ENCODE data around the gene PRDX5.

Gene PRDX5

DNA sequence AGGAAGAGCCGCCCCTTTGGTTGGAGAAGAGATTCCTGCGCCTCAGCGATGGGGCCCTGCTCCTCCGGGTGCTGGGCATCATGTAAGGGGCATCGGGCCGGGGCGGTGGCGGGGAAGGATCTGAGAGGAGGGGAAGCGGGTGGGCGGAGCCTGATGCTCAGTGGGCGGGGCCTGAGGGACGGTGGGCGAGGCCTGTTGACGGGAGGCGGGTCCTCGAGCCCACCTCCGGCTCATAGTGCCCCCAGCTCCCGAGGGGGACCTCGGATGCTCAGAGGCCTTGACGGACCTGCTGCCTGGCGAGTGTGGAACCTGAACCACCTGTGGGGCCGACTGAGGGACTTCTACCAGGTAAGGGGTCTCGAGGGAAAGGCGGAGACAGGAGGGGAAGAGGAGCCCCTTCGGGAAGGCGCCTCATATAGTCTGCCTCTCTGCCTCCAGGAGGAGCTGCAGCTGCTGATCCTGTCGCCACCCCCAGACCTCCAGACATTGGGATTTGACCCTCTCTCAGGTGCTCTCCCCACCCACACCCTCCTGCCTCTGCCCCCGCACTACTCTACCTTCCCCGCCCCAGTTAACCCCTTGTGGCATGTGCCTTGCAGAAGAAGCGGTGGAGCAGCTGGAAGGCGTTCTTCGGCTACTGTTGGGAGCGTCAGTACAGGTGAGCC lies 22.9 kb downstream of the PRDX5 start (continued):
- TF ChIP-seq, protein P1, sequence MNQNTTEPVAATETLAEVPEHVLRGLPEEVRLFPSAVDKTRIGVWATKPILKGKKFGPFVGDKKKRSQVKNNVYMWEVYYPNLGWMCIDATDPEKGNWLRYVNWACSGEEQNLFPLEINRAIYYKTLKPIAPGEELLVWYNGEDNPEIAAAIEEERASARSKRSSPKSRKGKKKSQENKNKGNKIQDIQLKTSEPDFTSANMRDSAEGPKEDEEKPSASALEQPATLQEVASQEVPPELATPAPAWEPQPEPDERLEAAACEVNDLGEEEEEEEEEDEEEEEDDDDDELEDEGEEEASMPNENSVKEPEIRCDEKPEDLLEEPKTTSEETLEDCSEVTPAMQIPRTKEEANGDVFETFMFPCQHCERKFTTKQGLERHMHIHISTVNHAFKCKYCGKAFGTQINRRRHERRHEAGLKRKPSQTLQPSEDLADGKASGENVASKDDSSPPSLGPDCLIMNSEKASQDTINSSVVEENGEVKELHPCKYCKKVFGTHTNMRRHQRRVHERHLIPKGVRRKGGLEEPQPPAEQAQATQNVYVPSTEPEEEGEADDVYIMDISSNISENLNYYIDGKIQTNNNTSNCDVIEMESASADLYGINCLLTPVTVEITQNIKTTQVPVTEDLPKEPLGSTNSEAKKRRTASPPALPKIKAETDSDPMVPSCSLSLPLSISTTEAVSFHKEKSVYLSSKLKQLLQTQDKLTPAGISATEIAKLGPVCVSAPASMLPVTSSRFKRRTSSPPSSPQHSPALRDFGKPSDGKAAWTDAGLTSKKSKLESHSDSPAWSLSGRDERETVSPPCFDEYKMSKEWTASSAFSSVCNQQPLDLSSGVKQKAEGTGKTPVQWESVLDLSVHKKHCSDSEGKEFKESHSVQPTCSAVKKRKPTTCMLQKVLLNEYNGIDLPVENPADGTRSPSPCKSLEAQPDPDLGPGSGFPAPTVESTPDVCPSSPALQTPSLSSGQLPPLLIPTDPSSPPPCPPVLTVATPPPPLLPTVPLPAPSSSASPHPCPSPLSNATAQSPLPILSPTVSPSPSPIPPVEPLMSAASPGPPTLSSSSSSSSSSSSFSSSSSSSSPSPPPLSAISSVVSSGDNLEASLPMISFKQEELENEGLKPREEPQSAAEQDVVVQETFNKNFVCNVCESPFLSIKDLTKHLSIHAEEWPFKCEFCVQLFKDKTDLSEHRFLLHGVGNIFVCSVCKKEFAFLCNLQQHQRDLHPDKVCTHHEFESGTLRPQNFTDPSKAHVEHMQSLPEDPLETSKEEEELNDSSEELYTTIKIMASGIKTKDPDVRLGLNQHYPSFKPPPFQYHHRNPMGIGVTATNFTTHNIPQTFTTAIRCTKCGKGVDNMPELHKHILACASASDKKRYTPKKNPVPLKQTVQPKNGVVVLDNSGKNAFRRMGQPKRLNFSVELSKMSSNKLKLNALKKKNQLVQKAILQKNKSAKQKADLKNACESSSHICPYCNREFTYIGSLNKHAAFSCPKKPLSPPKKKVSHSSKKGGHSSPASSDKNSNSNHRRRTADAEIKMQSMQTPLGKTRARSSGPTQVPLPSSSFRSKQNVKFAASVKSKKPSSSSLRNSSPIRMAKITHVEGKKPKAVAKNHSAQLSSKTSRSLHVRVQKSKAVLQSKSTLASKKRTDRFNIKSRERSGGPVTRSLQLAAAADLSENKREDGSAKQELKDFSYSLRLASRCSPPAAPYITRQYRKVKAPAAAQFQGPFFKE (tag by site-specific recombination; IDR thresholded peaks at IDR 0.05; ENCODE audit: borderline replicate concordance), result no peak
- peak; percentile 47 for TF ChIP-seq SP2 (tag by site-specific recombination; IDR thresholded peaks at IDR 0.05)
- 0 out of 2 replicates have a peak, but pooled peaks have one; percentile 19 for TF ChIP-seq SCRT2 (tag by site-specific recombination; IDR thresholded peaks at IDR 0.05)
- TF ChIP-seq EGR2 (tag by site-specific recombination; IDR thresholded peaks at IDR 0.05; ENCODE audit: low read depth), result no peak

DNA sequence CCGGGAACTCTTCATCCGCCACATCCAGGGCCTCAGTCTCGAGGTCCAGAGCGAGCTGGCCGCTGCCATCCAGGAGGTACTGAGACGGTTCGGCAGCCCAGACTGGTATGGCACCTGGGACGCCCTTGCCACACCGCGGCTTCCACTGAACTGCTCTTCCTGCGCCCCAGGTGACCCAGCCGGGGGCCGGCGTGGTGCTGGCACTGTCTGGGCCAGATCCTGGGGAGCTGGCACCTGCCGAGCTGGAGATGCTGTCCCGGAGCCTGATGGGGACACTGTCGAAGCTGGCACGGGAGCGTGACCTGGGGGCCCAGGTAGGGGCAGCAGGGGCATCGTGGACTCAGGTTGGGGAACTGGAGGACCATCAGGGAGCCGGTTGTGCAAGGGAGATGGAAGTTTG lies 23.5 kb downstream of the PRDX5 start:
- CTCF ChIA-PET, result interaction anchor here (0.5 to 7.9 kb wide), 7 partner anchors 9 to 219 kb away, joined by 3 to 86 read pairs (median 9); partner anchors contain the start of genes ESRRA, PRDX5 and TRMT112
- Histone ChIP-seq H3K4me3 (ENCODE audit: low read depth, low read length) (no peak overlapping the region), H3K36me3 (ENCODE audit: control insufficient read depth in 2 of 2, insufficient read depth in 1 of 2, low read length in 2 of 2) (no peaks in the 10 kb centered on the region), H3K4me1 (ENCODE audit: control insufficient read depth, insufficient read depth, low read length) (no peaks in the 10 kb centered on the region), H3K27ac (ENCODE audit: extremely low read depth, low read depth, low read length) (no peak overlapping the region), H3K9me3 (ENCODE audit: control insufficient read depth, insufficient read depth, low read depth, low read length) (no peaks in the 10 kb centered on the region)
- TF ChIP-seq ZNF521 (tag by site-specific recombination; IDR thresholded peaks at IDR 0.05), result no peak
- no peak for TF ChIP-seq ZNF629 (tag by site-specific recombination; IDR thresholded peaks at IDR 0.05)
- no peak for TF ChIP-seq ZNF223 (tag by site-specific recombination; IDR thresholded peaks at IDR 0.05)
- TF ChIP-seq ZNF837 (tag by site-specific recombination; IDR thresholded peaks at IDR 0.05), result no peak
- TF ChIP-seq ZNF423 (tag by site-specific recombination; IDR thresholded peaks at IDR 0.05), result no peak
- TF ChIP-seq ZNF311 (tag by site-specific recombination; IDR thresholded peaks at IDR 0.05; ENCODE audit: borderline replicate concordance), result no peak
- TF ChIP-seq, protein P2, sequence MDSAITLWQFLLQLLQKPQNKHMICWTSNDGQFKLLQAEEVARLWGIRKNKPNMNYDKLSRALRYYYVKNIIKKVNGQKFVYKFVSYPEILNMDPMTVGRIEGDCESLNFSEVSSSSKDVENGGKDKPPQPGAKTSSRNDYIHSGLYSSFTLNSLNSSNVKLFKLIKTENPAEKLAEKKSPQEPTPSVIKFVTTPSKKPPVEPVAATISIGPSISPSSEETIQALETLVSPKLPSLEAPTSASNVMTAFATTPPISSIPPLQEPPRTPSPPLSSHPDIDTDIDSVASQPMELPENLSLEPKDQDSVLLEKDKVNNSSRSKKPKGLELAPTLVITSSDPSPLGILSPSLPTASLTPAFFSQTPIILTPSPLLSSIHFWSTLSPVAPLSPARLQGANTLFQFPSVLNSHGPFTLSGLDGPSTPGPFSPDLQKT (IDR thresholded peaks at IDR 0.05; ENCODE audit: borderline replicate concordance, low read depth, low read length), result no peak
- POLR2A ChIA-PET, result interaction anchor here (1.4 to 2.2 kb wide), 2 partner anchors 15 to 23 kb away, joined by 5 to 19 read pairs; partner anchors contain the start of genes PRDX5 and TRMT112

DNA sequence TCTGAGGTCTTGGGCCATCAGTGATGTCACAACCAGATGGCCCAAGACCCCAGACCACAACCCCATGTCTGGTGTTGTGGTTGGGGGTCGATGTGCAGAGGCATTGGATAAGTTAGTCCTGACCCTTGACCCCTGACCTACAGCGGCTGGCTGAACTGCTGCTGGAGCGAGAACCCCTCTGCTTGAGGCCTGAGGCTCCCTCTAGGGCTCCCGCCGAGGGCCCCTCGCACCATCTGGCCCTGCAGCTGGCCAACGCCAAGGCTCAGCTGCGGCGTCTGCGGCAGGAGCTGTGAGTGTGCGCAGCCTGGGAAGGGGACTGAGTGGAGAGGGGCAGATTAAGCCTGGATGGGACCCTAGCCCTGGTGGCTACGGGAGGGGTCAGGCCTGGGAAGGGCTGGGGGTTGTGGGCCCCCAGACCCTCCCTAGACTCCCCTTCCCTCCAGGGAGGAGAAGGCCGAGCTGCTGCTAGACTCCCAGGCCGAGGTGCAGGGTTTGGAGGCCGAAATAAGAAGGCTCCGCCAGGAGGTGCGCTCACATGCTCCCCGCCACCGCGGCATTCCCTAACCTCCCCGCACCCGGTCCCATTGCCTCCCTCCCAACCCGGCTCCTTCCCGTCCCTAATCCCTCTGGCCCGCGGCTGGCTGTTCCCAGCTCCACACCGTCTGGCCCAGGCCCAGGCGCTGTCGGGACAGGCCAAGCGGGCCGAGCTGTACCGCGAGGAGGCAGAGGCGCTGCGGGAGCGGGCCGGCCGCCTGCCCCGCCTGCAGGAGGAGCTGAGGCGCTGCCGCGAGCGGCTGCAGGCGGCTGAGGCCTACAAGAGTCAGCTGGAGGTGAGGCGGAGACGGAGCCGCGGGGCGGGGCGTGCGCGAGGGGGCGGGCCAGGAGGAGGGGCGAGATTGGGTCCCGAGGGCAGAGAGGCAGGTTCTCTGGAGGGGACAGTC lies 24.2 kb downstream of the PRDX5 start:
- Histone ChIP-seq H3K4me3 (ENCODE audit: low read depth, low read length) (peak overlapping the region; percentile 25), H3K4me1 (ENCODE audit: control insufficient read depth, insufficient read depth, low read length) (no peaks in the 10 kb centered on the region), H3K27ac (ENCODE audit: extremely low read depth, low read depth, low read length) (no peak overlapping the region; the same call in 1 of the 2 replicates), H3K36me3 (ENCODE audit: control insufficient read depth in 2 of 2, insufficient read depth in 1 of 2, low read length in 2 of 2) (no peaks in the 10 kb centered on the region), H3K9me3 (ENCODE audit: control insufficient read depth, insufficient read depth, low read depth, low read length) (no peaks in the 10 kb centered on the region)
- CTCF ChIA-PET, result interaction anchor here (1.8 to 7.9 kb wide), 6 partner anchors 10 to 137 kb away, joined by 4 to 86 read pairs (median 11); partner anchors contain the start of genes ESRRA, PRDX5 and TRMT112
- POLR2A ChIA-PET, result interaction anchor here (0.6 to 2.2 kb wide), 10 partner anchors 10 to 1663 kb away, joined by 3 to 19 read pairs (median 5); partner anchors contain the start of genes FKBP2, PRDX5 and TRMT112
- TF ChIP-seq ZBTB17 (tag by site-specific recombination; IDR thresholded peaks at IDR 0.05), result 0 out of 2 replicates have a peak, but pooled peaks have one; percentile 19
- no peak for TF ChIP-seq ZNF223 (tag by site-specific recombination; IDR thresholded peaks at IDR 0.05)
- no peak for TF ChIP-seq ZNF416 (tag by site-specific recombination; IDR thresholded peaks at IDR 0.05)
- no peak for TF ChIP-seq AEBP2 (tag by site-specific recombination; IDR thresholded peaks at IDR 0.05; ENCODE audit: borderline replicate concordance)
- TF ChIP-seq SP3 (tag by site-specific recombination; IDR thresholded peaks at IDR 0.05), result peak; percentile 64
- TF ChIP-seq ZNF335 (tag by site-specific recombination; conservative IDR thresholded peaks at IDR 0.05), result peak; percentile 53
- TF ChIP-seq, protein P3, sequence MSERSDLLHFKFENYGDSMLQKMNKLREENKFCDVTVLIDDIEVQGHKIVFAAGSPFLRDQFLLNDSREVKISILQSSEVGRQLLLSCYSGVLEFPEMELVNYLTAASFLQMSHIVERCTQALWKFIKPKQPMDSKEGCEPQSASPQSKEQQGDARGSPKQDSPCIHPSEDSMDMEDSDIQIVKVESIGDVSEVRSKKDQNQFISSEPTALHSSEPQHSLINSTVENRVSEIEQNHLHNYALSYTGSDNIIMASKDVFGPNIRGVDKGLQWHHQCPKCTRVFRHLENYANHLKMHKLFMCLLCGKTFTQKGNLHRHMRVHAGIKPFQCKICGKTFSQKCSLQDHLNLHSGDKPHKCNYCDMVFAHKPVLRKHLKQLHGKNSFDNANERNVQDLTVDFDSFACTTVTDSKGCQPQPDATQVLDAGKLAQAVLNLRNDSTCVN (tag by site-specific recombination; optimal IDR thresholded peaks at IDR 0.05), result peak; percentile 32
- no peak for TF ChIP-seq ZNF426 (tag by site-specific recombination; IDR thresholded peaks at IDR 0.05)
- TF ChIP-seq ZNF391 (tag by site-specific recombination; IDR thresholded peaks at IDR 0.05; ENCODE audit: borderline replicate concordance, low read depth), result no peak
- no peak; the same call in 1 of the 2 replicates for TF ChIP-seq KLF8 (tag by site-specific recombination; IDR thresholded peaks at IDR 0.05)

All from HEK293 (cell line).